H1 (cell line): ENCODE data around the gene PRKACA. TPM values are rescaled to one million over a fixed set of nuclear protein-coding genes. Genes with fewer than 3 reads are reported as not detected.
A peak's percentile ranks its signal among the peaks of the same experiment; 100 is the strongest.

ENCODE experiments used
- CTCF ChIA-PET: fragments of 300-600 bp; sonication (Branson Sonifier 250); formaldehyde crosslinking; loops from one replicate; lab custom pipeline; 2021; ENCODE audit not compliant: partially characterized antibody; lab: Charles Lee
- POLR2A ChIA-PET: fragments of 300-600 bp; sonication (Branson Sonifier 250); formaldehyde crosslinking; loops from one replicate; lab custom pipeline; 2021; ENCODE audit warnings: inconsistent platforms; ENCODE audit not compliant: partially characterized antibody; lab: Charles Lee
- DNase-seq, 2 experiments: peaks; one replicate each; pipeline versions ENCODE4 v3.0.0 to v3.0.0-alpha.2; 2010 to 2022; ENCODE audit warnings: low spot score in 2 of 2, low read depth in 1 of 2, mixed read lengths in 1 of 2
- FAIRE-seq: peaks from 2 replicates; lab custom pipeline; 2011; peaks lifted over from hg19 to GRCh38; lab: Jason Lieb, UNC
- H2AFZ ChIP-seq: 2 replicates; pipeline ENCODE4 v1.8.1; 2012; ENCODE audit warnings: low read length, inconsistent platforms
- H2AK5ac ChIP-seq: 2 replicates; pipeline ENCODE4 v1.6.1; 2013; ENCODE audit warnings: low read depth, low read length
- H2BK120ac ChIP-seq: replicated peaks from 2 replicates; pipeline ENCODE3; 2013; ENCODE audit warnings: low read depth, low read length, inconsistent platforms
- H2BK12ac ChIP-seq: 2 replicates; pipeline ENCODE4 v1.6.1; 2013; ENCODE audit warnings: low read depth, low read length
- H2BK15ac ChIP-seq: 2 replicates; pipeline ENCODE4 v1.6.1; 2013; ENCODE audit warnings: low read length
- H2BK20ac ChIP-seq: 2 replicates; pipeline ENCODE4 v1.6.1; 2013; ENCODE audit warnings: low read length
- H2BK5ac ChIP-seq: 2 replicates; pipeline ENCODE4 v1.6.1; 2013; ENCODE audit warnings: low read depth, low read length
- H3K14ac ChIP-seq: 2 replicates; pipeline ENCODE4 v1.6.1; 2013; ENCODE audit warnings: inconsistent platforms; ENCODE audit not compliant: insufficient read length
- H3K18ac ChIP-seq: 2 replicates; pipeline ENCODE4 v1.6.1; 2013; ENCODE audit warnings: low read length; ENCODE audit errors: extremely low read depth
- H3K23ac ChIP-seq: 2 replicates; pipeline ENCODE4 v1.6.1; 2013; ENCODE audit warnings: inconsistent platforms; ENCODE audit not compliant: insufficient read length
- H3K23me2 ChIP-seq: 2 replicates; pipeline ENCODE4 v1.6.1; 2013; ENCODE audit warnings: low read depth, low read length
- H3K27ac ChIP-seq: 2 replicates; pipeline ENCODE4 v1.6.1; 2011; ENCODE audit warnings: low read depth, low read length, inconsistent platforms
- H3K27me3 ChIP-seq, 4 experiments: replicated peaks in 1 of 4; 1 replicate in 1 of 4; 2 replicates in 3 of 4; pipeline versions ENCODE4 v1.6.1 to v1.8.1; 2011 to 2013; ENCODE audit warnings: low read length in 3 of 4, mild to moderate bottlenecking in 3 of 4, inconsistent platforms in 2 of 4, mixed read lengths in 2 of 4, moderate library complexity in 1 of 4; ENCODE audit not compliant: control insufficient read depth in 3 of 4, insufficient read depth in 3 of 4; ENCODE audit errors: extremely low read depth in 1 of 4
- H3K36me3 ChIP-seq, 4 experiments: 2 replicates each; pipeline versions ENCODE4 v1.6.1 to v1.8.1; 2011 to 2013; ENCODE audit warnings: mild to moderate bottlenecking in 4 of 4, low read length in 3 of 4, moderate library complexity in 2 of 4, control low read depth in 1 of 4, inconsistent platforms in 1 of 4; ENCODE audit not compliant: insufficient read depth in 4 of 4, control insufficient read depth in 2 of 4
- H3K4ac ChIP-seq: replicated peaks from 2 replicates; pipeline ENCODE3; 2013; ENCODE audit warnings: low read length, low read depth, mixed read lengths, inconsistent platforms; ENCODE audit not compliant: insufficient read length
- H3K4me1 ChIP-seq, 4 experiments: replicated peaks in 1 of 4; 1 replicate in 1 of 4; 2 replicates in 3 of 4; pipeline versions ENCODE4 v1.6.1 to v1.8.1; 2011 to 2013; ENCODE audit warnings: low read length in 3 of 4, inconsistent platforms in 2 of 4, mixed read lengths in 1 of 4; ENCODE audit not compliant: insufficient read depth in 4 of 4, control insufficient read depth in 3 of 4
- H3K4me2 ChIP-seq, 2 experiments: 2 replicates each; pipeline versions ENCODE4 v1.6.1 to v1.8.1; 2011 to 2013; ENCODE audit warnings: low read depth in 2 of 2, low read length in 2 of 2, control low read depth in 1 of 2, inconsistent platforms in 1 of 2, mild to moderate bottlenecking in 1 of 2; ENCODE audit not compliant: insufficient read depth in 1 of 2
- H3K4me3 ChIP-seq, 4 experiments: fragments of 200-600, 300-600 bp in 1 of 4; sonication (generic), shearing (Covaris generic), sonication (Bioruptor Twin) in 1 of 4; 2 replicates each; pipeline versions ENCODE4 v1.5.1 to v1.8.1; 2011 to 2016; ENCODE audit warnings: low read length in 4 of 4, low read depth in 3 of 4, control low read depth in 2 of 4, inconsistent platforms in 2 of 4, mild to moderate bottlenecking in 2 of 4, mixed read lengths in 1 of 4, moderate library complexity in 1 of 4; ENCODE audit not compliant: insufficient read depth in 2 of 4; ENCODE audit errors: extremely low read depth in 1 of 4
- H3K56ac ChIP-seq: replicated peaks from 2 replicates; pipeline ENCODE3; 2013; ENCODE audit warnings: low read depth, mild to moderate bottlenecking, mixed read lengths, low read length, inconsistent platforms; ENCODE audit not compliant: insufficient read length
- H3K79me1 ChIP-seq: 2 replicates; pipeline ENCODE4 v1.6.1; 2013; ENCODE audit warnings: low read depth, low read length, control low read depth
- H3K79me2 ChIP-seq, 2 experiments: 2 replicates each; pipeline versions ENCODE4 v1.6.1 to v1.8.1; 2012 to 2013; ENCODE audit warnings: low read length in 2 of 2, mild to moderate bottlenecking in 2 of 2, inconsistent platforms in 1 of 2; ENCODE audit not compliant: insufficient read depth in 2 of 2, control insufficient read depth in 1 of 2
- H3K9ac ChIP-seq, 4 experiments: replicated peaks in 1 of 4; 1 replicate in 1 of 4; 2 replicates in 3 of 4; pipeline versions ENCODE4 v1.6.1 to v1.8.1; 2011 to 2013; ENCODE audit warnings: low read depth in 3 of 4, low read length in 3 of 4, control low read depth in 2 of 4, mild to moderate bottlenecking in 2 of 4, moderate library complexity in 2 of 4, inconsistent platforms in 1 of 4; ENCODE audit errors: extremely low read depth in 1 of 4
- H3K9me3 ChIP-seq, 2 experiments: 2 replicates each; pipeline versions ENCODE4 v1.6.1 to v1.8.1; 2012 to 2013; ENCODE audit warnings: mild to moderate bottlenecking in 2 of 2, moderate library complexity in 2 of 2, control low read depth in 1 of 2, inconsistent platforms in 1 of 2, low read depth in 1 of 2, low read length in 1 of 2, mixed read lengths in 1 of 2; ENCODE audit not compliant: insufficient read depth in 2 of 2
- H4K20me1 ChIP-seq, 2 experiments: replicated peaks in 1 of 2; 2 replicates each; pipeline versions ENCODE3 to v1.8.1; 2011 to 2013; ENCODE audit warnings: inconsistent platforms in 2 of 2, low read length in 2 of 2, mild to moderate bottlenecking in 1 of 2; ENCODE audit not compliant: insufficient read depth in 2 of 2, control insufficient read depth in 1 of 2
- H4K5ac ChIP-seq: 2 replicates; pipeline ENCODE4 v1.6.1; 2013; ENCODE audit warnings: low read length, low read depth, mixed read lengths, inconsistent platforms; ENCODE audit not compliant: insufficient read length
- H4K8ac ChIP-seq: 2 replicates; pipeline ENCODE4 v1.8.0; 2013; ENCODE audit warnings: mild to moderate bottlenecking, moderate library complexity, low read length, inconsistent platforms; ENCODE audit not compliant: insufficient read depth; ENCODE audit errors: extremely low read depth
- H4K91ac ChIP-seq: replicated peaks from 2 replicates; pipeline ENCODE3; 2013; ENCODE audit warnings: low read length, mixed read lengths, inconsistent platforms; ENCODE audit not compliant: insufficient read length
- CHD1 ChIP-seq: IDR thresholded peaks from 2 replicates; pipeline ENCODE4 v1.6.1; 2012; ENCODE audit warnings: low read depth, low read length, improper control_type of control experiment
- CTBP2 ChIP-seq: IDR thresholded peaks from 2 replicates; pipeline ENCODE4 v1.7.0; 2011; ENCODE audit warnings: borderline replicate concordance, mild to moderate bottlenecking, moderate library complexity, mixed read lengths, low read length; ENCODE audit not compliant: insufficient read depth, insufficient read length
- EZH2 ChIP-seq: fragments of 200-600 bp; sonication (generic); IDR thresholded peaks from 2 replicates; pipeline ENCODE4 v1.7.1; 2012; ENCODE audit warnings: low read depth, mild to moderate bottlenecking, moderate library complexity, low read length, inconsistent platforms; ENCODE audit not compliant: severe bottlenecking
- FOSL1 ChIP-seq: IDR thresholded peaks from 2 replicates; pipeline ENCODE4 v1.6.1; 2011; ENCODE audit warnings: mild to moderate bottlenecking, low read depth, low read length, moderate library complexity; ENCODE audit not compliant: insufficient read depth
- GABPA ChIP-seq: IDR thresholded peaks from 2 replicates; pipeline ENCODE4 v1.6.1; 2011; ENCODE audit warnings: mild to moderate bottlenecking, low read length, moderate library complexity, borderline replicate concordance; ENCODE audit not compliant: insufficient read depth
- JUND ChIP-seq: IDR thresholded peaks from 2 replicates; pipeline ENCODE4 v1.6.1; 2011; ENCODE audit warnings: mild to moderate bottlenecking, improper control_type of control experiment, low read length
- KDM1A ChIP-seq: fragments of 200-600, 300-600 bp; sonication (generic); IDR thresholded peaks from 2 replicates; pipeline ENCODE4 v1.7.1; 2016; ENCODE audit warnings: mild to moderate bottlenecking, low read length, borderline replicate concordance
- POU5F1 ChIP-seq: IDR thresholded peaks from 2 replicates; pipeline ENCODE4 v1.6.1; 2011; ENCODE audit warnings: low read depth, mild to moderate bottlenecking, low read length, moderate library complexity
- SIRT6 ChIP-seq: IDR thresholded peaks from one replicate; pipeline ENCODE4 v1.7.1; 2012; ENCODE audit warnings: low read length, inconsistent platforms
- SIX5 ChIP-seq: IDR thresholded peaks from 2 replicates; pipeline ENCODE4 v1.6.1; 2011; ENCODE audit warnings: mild to moderate bottlenecking, low read depth, low read length
- SP1 ChIP-seq: IDR thresholded peaks from 2 replicates; pipeline ENCODE4 v1.6.1; 2011; ENCODE audit warnings: low read depth, low read length
- SP2 ChIP-seq: IDR thresholded peaks from 2 replicates; pipeline ENCODE4 v1.6.1; 2012; ENCODE audit warnings: mild to moderate bottlenecking, low read length, inconsistent platforms
- ZNF274 ChIP-seq: IDR thresholded peaks from 2 replicates; pipeline ENCODE4 v1.7.0; 2012; ENCODE audit warnings: low read length, borderline replicate concordance; ENCODE audit errors: extremely low read depth
- WGBS, 2 experiments: shearing (Covaris generic) in 1 of 2; methylation state at CpG; one replicate each; pipeline versions ENCODE4 v1.1.6 to v1.1.7; 2013 to 2015; ENCODE audit warnings: low lambda C conversion rate in 2 of 2, mixed read lengths in 2 of 2, inconsistent platforms in 1 of 2, low coverage in 1 of 2, missing lambda C conversion rate in 1 of 2; ENCODE audit not compliant: insufficient replicate concordance in 2 of 2, insufficient coverage in 1 of 2, insufficient read length in 1 of 2; ENCODE audit errors: extremely low coverage in 1 of 2, missing lambda C conversion rate in 1 of 2; 5-methylcytosine and 5-hydroxymethylcytosine counted together
- polyA plus RNA-seq, 7 experiments: library from polyadenylated mRNA; depleted of rRNA in 3 of 7; stranded (reverse) in 5 of 7; unstranded in 2 of 7; fragments of >200 nt in 5 of 7; fragments of 200-250 nt in 2 of 7; gene quantifications; 1 replicate in 5 of 7; 2 replicates in 1 of 7; 4 replicates in 1 of 7; pipeline versions ENCODE4 v1.2.1 to v1.2.3, GENCODE V29; 2011 to 2013; ENCODE audit warnings: missing spikeins in 2 of 7, mixed read lengths in 2 of 7
- total RNA-seq: library from RNA; stranded (reverse); fragmentation: NEBNext Ultra II Directional; extraction: Animal tissue kit (Norgen Biotek cat#: 25700); gene quantifications from 2 replicates; pipeline ENCODE4 v1.2.1, GENCODE V29; 2021
- TF ChIP-seq, protein P1 (sequence below): IDR thresholded peaks from 2 replicates; pipeline ENCODE4 v1.6.1; 2012; ENCODE audit warnings: inconsistent platforms

Gene PRKACA
- total and polyA plus RNA-seq, 2 of the 8 experiments (the other 6 are each of a cell fraction or from before 2014, with no cell fraction given), result 14.2 to 48.2 TPM

DNA sequence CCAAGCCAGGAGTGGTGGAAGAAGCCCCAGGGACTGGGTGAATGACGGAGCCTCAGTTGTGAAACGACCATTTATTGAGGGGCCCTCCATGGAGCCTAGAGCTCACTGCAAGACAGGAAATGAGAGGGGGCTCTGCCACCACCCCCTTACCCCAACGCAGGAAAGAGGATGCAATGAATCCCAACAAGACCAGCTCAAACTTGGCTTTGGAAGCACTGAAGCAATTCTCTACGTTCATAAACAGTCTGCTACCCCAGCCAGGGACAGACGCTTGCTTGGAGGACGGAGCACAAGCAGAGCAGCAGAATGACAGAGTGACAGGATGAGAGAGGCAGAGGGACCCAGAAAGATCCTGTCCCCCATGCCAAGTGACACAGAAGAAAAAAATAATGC, 1.0 kb downstream of the PRKACA start:
- Histone ChIP-seq H2BK15ac (no peak overlapping the region), H3K79me1 (no peaks in the 10 kb centered on the region; the same call in 1 of the 2 replicates), H2AK5ac (no peak overlapping the region), H3K56ac (no peak overlapping the region), H2BK12ac (no peak overlapping the region), H2BK120ac (no peak overlapping the region), H4K20me1 (peaks cover 7 to 14% of the 10 kb centered on the region in 2 experiments), H3K9ac (no peak overlapping the region), H3K27ac (no peak overlapping the region), H3K4me2 (peak overlapping the region; percentile 66 to 89), H2AFZ (no peak overlapping the region), H4K5ac (no peak overlapping the region), H2BK20ac (no peak overlapping the region), H3K27me3 (no peaks in the 10 kb centered on the region; a peak in 2 of 7 replicates), H3K4me1 (peaks cover 11 to 35% (median 21%) of the 10 kb centered on the region in 4 experiments), H2BK5ac (no peak overlapping the region), H4K91ac (no peak overlapping the region), H3K4me3 (peak overlapping the region; percentile 22 to 85 (median 55); a peak in 5 of 8 replicates), H3K4ac (no peak overlapping the region), H3K9me3 (no peaks in the 10 kb centered on the region), H3K79me2 (0 out of 4 replicates have a peak, but pooled peaks cover 0 to 3% of the 10 kb centered on the region in 2 experiments), H3K36me3 (peaks cover 0 to 8% (median 2%) of the 10 kb centered on the region in 4 experiments; a peak in 2 of 8 replicates), H3K18ac (no peak overlapping the region), H3K14ac (no peak overlapping the region), H3K23me2 (peaks cover 8% of the 10 kb centered on the region), H4K8ac (no peak overlapping the region), H3K23ac (no peak overlapping the region)
- POLR2A ChIA-PET, result interaction anchor here (0.9 kb wide), 1 partner anchor 35 kb away, joined by 3 read pairs; no protein-coding TSS in a partner anchor
- WGBS, 2 experiments, result 62% methylated on average over 6 of the region's 6 CpGs; no CpG with 5 or more reads in 1 of the 2 experiments
- no peak for FAIRE-seq
- DNase-seq, result no peak
- CTCF ChIA-PET, result interaction anchor here (2.4 to 11.3 kb wide), 5 partner anchors 13 to 32 kb away, joined by 9 to 105 read pairs (median 11); partner anchors contain the start of gene C19orf67
- TF ChIP-seq CHD1, result no peak
- no peak for TF ChIP-seq POU5F1
- no peak for TF ChIP-seq FOSL1
- TF ChIP-seq GABPA, result no peak
- TF ChIP-seq SIRT6, result no peak
- no peak for TF ChIP-seq JUND
- no peak for TF ChIP-seq CTBP2
- TF ChIP-seq KDM1A, result no peak
- no peak for TF ChIP-seq EZH2
- TF ChIP-seq, protein P1, sequence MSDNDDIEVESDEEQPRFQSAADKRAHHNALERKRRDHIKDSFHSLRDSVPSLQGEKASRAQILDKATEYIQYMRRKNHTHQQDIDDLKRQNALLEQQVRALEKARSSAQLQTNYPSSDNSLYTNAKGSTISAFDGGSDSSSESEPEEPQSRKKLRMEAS, result no peak
- TF ChIP-seq SP2, result no peak
- no peak for TF ChIP-seq SP1
- TF ChIP-seq SIX5, result no peak
- no peak for TF ChIP-seq ZNF274
